ENCODE measurements around the gene HMGB4.

The HMGB4 gene

GRCh38 chr1:33898406-33898805 is 34.5 kb downstream of the HMGB4 start:
- DNase-seq (ENCODE audit: low read depth) = no peak

GRCh38 chr1:33898881-33899280 is 35.0 kb downstream of the HMGB4 start:
- no peak for DNase-seq (ENCODE audit: low read depth)

DNA sequence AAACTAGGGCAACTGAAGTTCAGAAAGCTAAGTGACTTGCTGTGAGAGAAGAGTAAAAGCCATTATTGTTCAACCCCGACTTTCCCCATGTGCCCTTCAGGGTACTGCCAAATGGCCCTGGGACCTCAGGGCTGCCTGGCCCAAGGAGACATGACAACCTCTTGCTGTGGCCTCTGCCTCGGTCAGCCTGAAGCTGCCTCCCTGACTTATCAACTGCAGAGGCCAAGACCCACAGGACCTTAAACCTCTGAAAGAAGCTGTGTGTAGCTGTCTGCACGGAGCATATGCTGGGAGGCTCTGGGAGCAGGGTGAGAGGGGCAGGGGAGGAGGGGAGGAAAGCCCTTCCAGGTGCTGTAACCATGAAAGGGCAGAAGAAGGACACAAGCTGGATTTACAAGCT is 35.9 kb downstream of the HMGB4 start:
- no peak for DNase-seq (ENCODE audit: low read depth)

DNA sequence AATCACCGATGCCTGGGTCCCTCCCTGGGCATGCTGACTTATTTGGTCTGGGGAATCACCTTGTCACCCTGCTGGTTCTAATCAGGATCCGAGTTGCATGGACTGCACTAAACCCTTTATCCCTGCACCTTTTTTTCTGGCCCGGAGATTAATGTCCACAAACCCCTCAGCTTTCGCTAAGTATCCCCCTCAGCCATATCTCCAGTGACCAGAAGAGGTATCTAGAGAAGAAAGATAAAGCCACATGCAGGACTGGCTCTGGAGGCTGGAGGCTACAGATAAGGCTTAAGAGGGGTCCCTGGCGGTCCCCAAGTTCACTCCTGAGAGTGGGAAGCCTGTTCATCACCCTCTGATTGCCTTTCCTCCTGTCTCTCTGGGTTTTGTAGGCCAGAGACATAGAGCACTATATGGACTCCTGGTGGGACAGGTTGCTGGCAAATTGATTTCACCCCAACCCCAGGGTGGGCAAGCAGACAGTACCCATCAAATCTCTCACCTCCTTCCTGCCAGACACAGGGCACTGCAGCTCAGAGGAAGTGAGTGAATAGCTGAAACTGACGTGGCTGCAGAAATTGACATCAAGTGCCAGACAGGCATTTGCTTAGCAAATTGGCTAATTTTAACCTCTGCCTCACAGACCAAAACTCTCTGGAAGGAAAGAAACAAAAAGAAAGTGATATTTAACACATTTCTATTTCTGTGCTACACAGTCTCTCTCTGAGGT is 38.8 kb downstream of the HMGB4 start:
- no peak for DNase-seq (ENCODE audit: low read depth)

GRCh38 chr1:33903210-33903589 is 39.3 kb downstream of the HMGB4 start:
- DNase-seq (ENCODE audit: low read depth) = no peak

GRCh38 chr1:33905241-33905640 is 41.4 kb downstream of the HMGB4 start:
- DNase-seq (ENCODE audit: low read depth) = no peak

DNA sequence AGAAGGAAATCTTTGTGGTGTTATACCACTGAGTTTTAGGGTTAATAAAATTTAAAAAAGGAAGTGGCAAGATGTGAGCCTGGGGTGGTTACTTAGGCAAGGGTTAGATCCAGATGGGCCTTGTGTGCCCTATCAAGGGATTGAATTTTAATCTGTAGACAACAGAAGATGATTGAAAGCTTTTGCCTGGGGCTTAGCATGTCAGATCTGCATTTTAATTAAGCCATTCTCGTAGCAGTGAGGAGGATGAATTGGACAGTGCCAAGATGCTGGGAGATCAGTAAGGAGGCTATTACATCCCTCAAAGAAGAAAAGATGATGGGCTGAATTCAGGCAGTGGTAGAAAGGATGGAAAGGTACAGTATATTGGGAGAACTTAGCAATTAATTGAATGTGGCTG is 42.3 kb downstream of the HMGB4 start:
- DNase-seq (ENCODE audit: low read depth) = no peak

DNA sequence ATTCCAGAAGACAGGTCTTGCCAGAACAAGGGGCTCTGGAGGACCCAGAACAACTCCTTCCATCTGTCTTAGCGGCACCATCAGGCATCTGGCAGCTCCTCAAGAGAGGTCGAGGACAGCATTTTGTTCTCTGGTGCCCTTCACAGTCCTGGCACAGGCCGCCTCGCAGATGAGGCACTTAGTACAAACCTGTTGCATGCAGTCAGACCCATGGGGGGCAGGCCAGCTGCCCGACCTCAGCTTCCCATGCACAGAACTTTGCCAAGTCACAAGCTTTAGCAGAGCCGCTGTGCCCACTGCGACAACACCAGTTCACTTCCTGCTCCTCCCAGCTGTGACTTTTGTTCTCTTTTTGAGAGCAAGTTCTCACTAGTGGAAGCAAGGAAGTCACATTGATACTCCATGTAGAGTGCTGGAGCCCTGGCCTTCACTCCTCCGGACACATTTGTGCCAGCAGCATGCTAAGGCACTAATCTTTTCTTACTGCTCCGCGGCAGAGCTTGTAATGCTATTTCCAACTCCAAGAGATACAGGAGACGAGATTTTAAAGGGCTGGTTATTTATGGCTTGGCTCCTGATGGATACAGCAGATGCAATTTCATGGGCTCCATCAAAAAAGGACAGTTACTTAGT is 44.6 kb downstream of the HMGB4 start:
- DNase-seq (ENCODE audit: low read depth) = no peak

All from ELR (cell line).